Activated B cell treated with CpG ODN at 0.5 μM for 24 hours (primary cell): ENCODE results near the gene SMIM10L2A. TPM values are rescaled to one million over a fixed set of nuclear protein-coding genes. Genes with fewer than 3 reads are reported as not detected.

Source experiments
- ATAC-seq: fragments of 200-7000 bp; cut with Tn5 transposase; one replicate; pipeline ENCODE4 v1.10.0; 2021; ENCODE audit warnings: low read depth, mild to moderate bottlenecking, moderate library complexity
- CTCF ChIA-PET: fragments of 350-600 bp; sonication (Branson Sonifier 250); formaldehyde crosslinking; loops from one replicate; lab custom pipeline; 2021; ENCODE audit warnings: antibody characterized with exemption; lab: Charles Lee
- POLR2A ChIA-PET: fragments of 350-600 bp; sonication (Branson Sonifier 250); formaldehyde crosslinking; loops from one replicate; lab custom pipeline; 2021; ENCODE audit warnings: antibody characterized with exemption; lab: Charles Lee
- DNase-seq: peaks from one replicate; pipeline ENCODE4 v3.0.0; 2022
- H3K27ac Mint-ChIP-seq: one replicate; pipeline ENCODE4 v1.8.0; 2020; ENCODE audit warnings: mixed read lengths
- H3K27me3 Mint-ChIP-seq: one replicate; pipeline ENCODE4 v1.8.0; 2021; ENCODE audit warnings: mixed read lengths
- H3K36me3 Mint-ChIP-seq: one replicate; pipeline ENCODE4 v1.8.0; 2021; ENCODE audit warnings: low read depth, mixed read lengths
- H3K4me1 Mint-ChIP-seq: one replicate; pipeline ENCODE4 v1.8.0; 2021; ENCODE audit warnings: mixed read lengths
- H3K4me3 Mint-ChIP-seq: one replicate; pipeline ENCODE4 v1.8.0; 2020; ENCODE audit warnings: mild to moderate bottlenecking, mixed read lengths
- H3K9me3 Mint-ChIP-seq: one replicate; pipeline ENCODE4 v1.8.0; 2020; ENCODE audit warnings: mixed read lengths
- CTCF ChIP-seq: fragments of 200-600 bp; IDR thresholded peaks from one replicate; pipeline ENCODE4 v1.8.0; 2022; ENCODE audit warnings: antibody characterized with exemption, mild to moderate bottlenecking
- intact Hi-C: fragments of 100-400 bp; cut with micrococcal nuclease; formaldehyde crosslinking; loops from one replicate; pipeline ENCODE4 v1.15.1; 2024
- total RNA-seq: library from RNA; stranded (reverse); gene quantifications from 2 replicates; pipeline ENCODE4 v1.2.3, GENCODE V29; 2022

Gene SMIM10L2A
- total RNA-seq, 1 donor from 2014 or later = 0.11 TPM

DNA sequence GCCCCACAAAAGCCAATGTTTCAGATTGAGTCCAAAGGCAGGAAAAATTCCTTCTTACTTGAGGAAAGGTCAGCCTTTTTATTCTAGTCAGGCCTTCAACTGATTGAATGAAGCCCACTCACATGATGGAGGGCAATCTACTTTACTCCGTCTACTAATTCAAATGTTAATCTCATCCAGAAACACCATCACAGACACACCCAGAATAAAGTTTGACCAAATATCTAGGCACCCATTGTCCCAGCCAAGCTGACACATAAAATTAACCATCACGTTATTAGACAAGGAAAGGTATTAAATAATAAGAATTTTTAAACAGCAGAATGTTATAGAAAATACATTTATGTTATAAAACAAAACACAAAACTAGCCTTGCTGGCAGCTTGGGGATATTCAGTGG is 32.9 kb upstream of the SMIM10L2A start:
- Mint-ChIP-seq H3K27ac (no peak overlapping the region), H3K27me3 (peaks cover 3% of the 10 kb centered on the region), H3K4me3 (no peak overlapping the region), H3K9me3 (no peaks in the 10 kb centered on the region), H3K4me1 (no peaks in the 10 kb centered on the region), H3K36me3 (no peaks in the 10 kb centered on the region)
- intact Hi-C loops = no loop called here
- POLR2A ChIA-PET = no interaction called here
- TF ChIP-seq CTCF = no peak
- DNase-seq (no peak), ATAC-seq (no peak)
- CTCF ChIA-PET = no interaction called here

- no peak overlapping the region for H3K4me3 Mint-ChIP-seq
- intact Hi-C loops = no loop called here
- peaks cover 3% of the 10 kb centered on the region for H3K27me3 Mint-ChIP-seq
- H3K4me1 Mint-ChIP-seq = no peaks in the 10 kb centered on the region
- H3K36me3 Mint-ChIP-seq = no peaks in the 10 kb centered on the region
- DNase-seq (no peak), ATAC-seq (no peak)
- no peak for TF ChIP-seq CTCF
- no peaks in the 10 kb centered on the region for H3K9me3 Mint-ChIP-seq
- ChIA-PET POLR2A (no interaction called here), CTCF (no interaction called here)
- H3K27ac Mint-ChIP-seq = no peak overlapping the region
Measured at GRCh38 chrX:135389243-135389642, 32.5 kb upstream of the SMIM10L2A start.

GRCh38 chrX:135389717-135390116 is 32.0 kb upstream of the SMIM10L2A start:
- intact Hi-C loops = no loop called here
- no peaks in the 10 kb centered on the region for H3K9me3 Mint-ChIP-seq
- ATAC-seq = no peak
- H3K27me3 Mint-ChIP-seq = peaks cover 3% of the 10 kb centered on the region
- H3K4me3 Mint-ChIP-seq = no peak overlapping the region
- ChIA-PET CTCF (no interaction called here), POLR2A (no interaction called here)
- no peaks in the 10 kb centered on the region for H3K36me3 Mint-ChIP-seq
- no peak for TF ChIP-seq CTCF
- DNase-seq = no peak
- no peak overlapping the region for H3K27ac Mint-ChIP-seq
- no peaks in the 10 kb centered on the region for H3K4me1 Mint-ChIP-seq

- Mint-ChIP-seq H3K4me1 (no peaks in the 10 kb centered on the region), H3K27me3 (peaks cover 3% of the 10 kb centered on the region), H3K27ac (no peak overlapping the region), H3K36me3 (no peaks in the 10 kb centered on the region), H3K4me3 (no peak overlapping the region), H3K9me3 (no peaks in the 10 kb centered on the region)
- TF ChIP-seq CTCF = no peak
- ChIA-PET POLR2A (no interaction called here), CTCF (no interaction called here)
- DNase-seq (no peak), ATAC-seq (no peak)
- intact Hi-C loops = no loop called here
Measured at GRCh38 chrX:135391734-135392133, 30.0 kb upstream of the SMIM10L2A start.

DNA sequence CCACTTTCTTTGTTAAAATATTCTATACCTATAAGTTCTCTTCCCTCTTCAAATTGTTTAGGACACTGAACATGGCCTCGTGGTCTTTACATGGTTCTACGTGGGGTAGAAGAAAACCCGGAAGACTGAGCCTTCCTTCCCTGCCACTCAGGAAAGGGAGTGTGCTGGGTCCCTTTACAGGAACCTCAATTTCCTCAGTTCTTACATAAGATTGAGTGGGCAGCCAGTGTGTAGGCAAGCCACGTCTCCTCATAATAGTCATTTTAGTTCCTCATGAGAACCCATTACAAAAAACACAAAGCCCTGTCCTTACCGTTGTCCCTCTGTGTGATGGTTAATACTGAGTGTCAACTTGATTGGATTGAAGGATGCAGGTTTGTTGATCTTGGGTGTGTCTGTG is 28.7 kb upstream of the SMIM10L2A start:
- no peak for TF ChIP-seq CTCF
- intact Hi-C loops = no loop called here
- no peak for ATAC-seq

More for the DNA sequence above, 28.7 kb upstream of the SMIM10L2A start:
- Mint-ChIP-seq H3K4me3 (no peak overlapping the region), H3K27ac (no peak overlapping the region), H3K9me3 (no peaks in the 10 kb centered on the region), H3K4me1 (no peaks in the 10 kb centered on the region), H3K36me3 (no peaks in the 10 kb centered on the region), H3K27me3 (peaks cover 3% of the 10 kb centered on the region)
- CTCF ChIA-PET = no interaction called here
- POLR2A ChIA-PET = no interaction called here
- no peak for DNase-seq
